Mucosa of descending colon (tissue), 3 donors: ENCODE measurements around the gene IPO7. TPM values are rescaled to one million over a fixed set of nuclear protein-coding genes. Genes with fewer than 3 reads are reported as not detected.
"Not testable (repeated sequence)": the region's sequence is repeated elsewhere in the genome, so short reads cannot be mapped to it uniquely, and the experiment has no call there.

Experiments
- ATAC-seq: fragments of 200-7000 bp; cut with Tn5 transposase; one replicate; pipeline ENCODE4 v1.9.1; 2020; ENCODE audit warnings: mild to moderate bottlenecking, moderate library complexity
- DNase-seq, 3 donors: peaks; one replicate each; pipeline ENCODE4 v3.0.0-alpha.2; 2020
- H3K36me3 ChIP-seq: fragments of 200-600 bp; one replicate; pipeline ENCODE4 v1.8.0; 2021; ENCODE audit warnings: low read depth, mild to moderate bottlenecking
- H3K4me1 ChIP-seq: fragments of 200-600 bp; one replicate; pipeline ENCODE4 v1.8.0; 2021; ENCODE audit warnings: low read depth, mild to moderate bottlenecking
- H3K4me3 ChIP-seq: fragments of 200-600 bp; one replicate; pipeline ENCODE4 v1.8.0; 2021; ENCODE audit warnings: mild to moderate bottlenecking
- H3K9me3 ChIP-seq: fragments of 200-600 bp; one replicate; pipeline ENCODE4 v1.8.0; 2021; ENCODE audit warnings: mild to moderate bottlenecking
- intact Hi-C, 2 donors: fragments of 100-400 bp; cut with DNase I in 1 of 2; cut with micrococcal nuclease in 1 of 2; formaldehyde crosslinking; loops; one replicate each; pipeline versions ENCODE4 v1.11.0 to v1.11.1; 2022; cut with DNase I, micrococcal nuclease
- total RNA-seq, 3 donors: library from RNA; stranded (reverse); fragmentation: NEBNext Ultra II Directional in 2 of 3; extraction: Animal tissue kit (Norgen Biotek cat#: 25700) in 2 of 3; gene quantifications; one replicate each; pipeline versions ENCODE4 v1.2.1 to v1.2.4, GENCODE V29; 2021 to 2023
- TF ChIP-seq, protein P1 (sequence below): fragments of 200-600 bp; IDR thresholded peaks from one replicate; pipeline ENCODE4 v1.8.0; 2022; ENCODE audit warnings: antibody characterized with exemption, mild to moderate bottlenecking
- donor health status: DM: no; HTN: no; CAD: no; lungs with moderate emphysema.
- donor health status: DM: no; HTN: no; CAD: no.
- donor health status: DM: no; HTN: yes; CAD: no.

Gene IPO7
- total RNA-seq, 3 donors from 2014 or later: 68.8 to 141 (median 69.9) TPM

DNA sequence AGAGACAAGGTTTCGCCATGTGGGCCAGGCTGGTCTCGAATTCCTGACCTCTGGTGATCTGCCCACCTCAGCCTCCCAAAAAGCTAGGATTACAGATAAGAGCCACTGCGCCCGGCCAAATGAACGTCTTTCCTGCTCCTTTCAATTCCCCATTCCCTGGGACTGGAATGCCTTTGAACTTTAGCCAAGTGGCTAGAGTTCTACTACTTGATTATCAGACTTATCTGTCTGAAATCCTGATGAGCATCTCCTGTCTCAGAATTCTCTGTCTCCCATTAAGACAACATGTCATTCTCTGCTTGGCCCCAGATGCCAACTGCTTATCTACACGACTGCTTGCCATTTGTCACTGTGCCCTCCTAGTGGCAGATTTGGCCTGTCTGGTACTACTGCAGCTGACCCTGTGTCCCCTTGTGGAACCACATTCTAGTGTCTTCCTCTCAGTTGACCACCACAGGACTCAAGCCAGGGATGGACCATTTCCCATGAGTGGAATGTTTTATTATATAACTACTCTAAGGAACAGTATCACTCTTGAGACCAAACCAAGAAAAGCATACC, 33.1 kb upstream of the IPO7 start:
- intact Hi-C loops: no loop called here
- ATAC-seq: no peak

DNA sequence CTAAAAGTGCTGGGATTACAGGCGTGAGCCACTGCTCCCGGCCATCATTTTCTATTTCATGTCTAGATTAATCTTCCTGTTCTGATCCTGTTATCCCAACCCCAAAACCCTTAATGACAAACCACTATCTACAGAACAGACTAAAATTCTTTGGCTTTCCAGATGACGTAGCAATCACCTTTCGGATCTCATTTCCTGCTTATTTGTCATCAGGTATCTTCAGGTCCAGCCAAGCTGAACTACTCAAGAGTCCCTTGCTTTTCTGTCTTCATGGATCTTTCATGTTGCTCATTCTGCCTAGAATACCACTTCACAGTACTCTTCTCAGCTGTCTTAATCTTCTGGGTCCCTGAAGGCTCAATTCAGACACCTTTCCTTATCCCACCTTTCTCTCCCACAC, 27.4 kb upstream of the IPO7 start:
- Histone ChIP-seq H3K4me3 (no peak overlapping the region), H3K36me3 (no peaks in the 10 kb centered on the region), H3K9me3 (no peaks in the 10 kb centered on the region), H3K4me1 (no peaks in the 10 kb centered on the region)
- TF ChIP-seq, protein P1, sequence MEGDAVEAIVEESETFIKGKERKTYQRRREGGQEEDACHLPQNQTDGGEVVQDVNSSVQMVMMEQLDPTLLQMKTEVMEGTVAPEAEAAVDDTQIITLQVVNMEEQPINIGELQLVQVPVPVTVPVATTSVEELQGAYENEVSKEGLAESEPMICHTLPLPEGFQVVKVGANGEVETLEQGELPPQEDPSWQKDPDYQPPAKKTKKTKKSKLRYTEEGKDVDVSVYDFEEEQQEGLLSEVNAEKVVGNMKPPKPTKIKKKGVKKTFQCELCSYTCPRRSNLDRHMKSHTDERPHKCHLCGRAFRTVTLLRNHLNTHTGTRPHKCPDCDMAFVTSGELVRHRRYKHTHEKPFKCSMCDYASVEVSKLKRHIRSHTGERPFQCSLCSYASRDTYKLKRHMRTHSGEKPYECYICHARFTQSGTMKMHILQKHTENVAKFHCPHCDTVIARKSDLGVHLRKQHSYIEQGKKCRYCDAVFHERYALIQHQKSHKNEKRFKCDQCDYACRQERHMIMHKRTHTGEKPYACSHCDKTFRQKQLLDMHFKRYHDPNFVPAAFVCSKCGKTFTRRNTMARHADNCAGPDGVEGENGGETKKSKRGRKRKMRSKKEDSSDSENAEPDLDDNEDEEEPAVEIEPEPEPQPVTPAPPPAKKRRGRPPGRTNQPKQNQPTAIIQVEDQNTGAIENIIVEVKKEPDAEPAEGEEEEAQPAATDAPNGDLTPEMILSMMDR: no peak
- no peak for ATAC-seq
- intact Hi-C loops: no loop called here
- no peak for DNase-seq

More for the DNA sequence above, 33.1 kb upstream of the IPO7 start:
- Histone ChIP-seq H3K4me1 (no peaks in the 10 kb centered on the region), H3K9me3 (no peaks in the 10 kb centered on the region), H3K4me3 (no peak overlapping the region), H3K36me3 (no peaks in the 10 kb centered on the region)
- DNase-seq: no peak
- TF ChIP-seq, protein P1: no peak

DNA sequence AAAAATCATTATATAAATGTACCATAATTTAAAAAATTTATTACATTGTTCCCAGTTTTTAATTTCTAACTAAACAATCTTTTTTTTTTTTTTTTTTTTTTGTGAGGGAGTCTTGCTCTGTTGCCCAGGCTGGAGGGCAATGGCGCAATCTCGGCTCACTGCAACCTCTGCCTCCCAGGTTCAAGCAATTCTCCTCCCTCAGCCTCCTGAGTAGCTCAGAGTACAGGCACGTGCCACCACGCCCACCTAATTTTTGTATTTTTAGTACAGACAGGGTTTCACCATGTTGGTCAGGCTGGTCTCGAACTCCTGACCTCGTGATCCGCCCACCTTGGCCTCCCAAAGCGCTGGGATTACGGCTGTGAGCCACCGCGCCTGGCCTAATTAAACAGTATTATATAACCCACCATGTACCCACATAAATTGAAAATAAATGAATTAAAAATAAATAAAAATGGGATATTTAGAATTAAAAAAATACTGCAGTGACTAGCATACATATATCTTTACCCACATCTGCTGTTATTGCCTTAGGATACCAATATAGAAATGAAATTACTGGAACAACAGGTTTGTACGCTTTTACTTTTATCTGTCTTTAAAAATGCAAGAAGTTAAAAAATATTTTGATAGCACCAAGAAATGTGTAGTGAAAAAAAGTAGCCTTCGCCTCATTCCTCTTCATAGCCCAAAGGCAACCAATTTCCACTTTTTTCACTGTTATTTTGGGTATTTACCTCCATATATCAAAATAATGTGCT, 23.4 kb upstream of the IPO7 start:
- DNase-seq, H3K4me1 ChIP-seq, intact Hi-C loops, H3K4me3 ChIP-seq, H3K9me3 ChIP-seq, H3K36me3 ChIP-seq, ATAC-seq: not testable (repeated sequence)

DNA sequence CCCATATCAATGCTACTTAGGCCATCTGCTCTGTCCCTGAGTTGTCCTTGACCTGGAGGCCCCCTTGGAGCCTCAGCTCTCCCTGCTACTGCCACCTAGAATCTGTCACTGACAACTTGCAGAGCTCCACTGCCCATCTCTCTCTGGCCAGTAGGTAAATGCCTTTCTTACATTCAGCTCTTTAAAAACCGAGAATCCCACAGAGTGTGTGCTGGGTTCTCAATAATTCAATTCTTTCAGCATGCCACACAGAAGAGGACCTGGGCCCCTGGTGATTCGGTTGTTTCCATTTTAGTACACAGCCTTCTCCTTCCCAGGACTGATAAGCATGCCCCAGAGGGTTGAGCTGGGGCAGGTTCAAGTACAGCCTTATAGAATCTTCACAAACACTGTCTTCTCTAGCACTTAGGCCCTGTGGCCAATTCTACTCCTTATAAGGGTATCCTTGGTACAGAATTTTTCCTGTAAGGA, 22.0 kb upstream of the IPO7 start:
- TF ChIP-seq, protein P1: no peak
- intact Hi-C loops: no loop called here
- DNase-seq (no peak), ATAC-seq (no peak)
- no peaks in the 10 kb centered on the region for H3K36me3 ChIP-seq
- no peak overlapping the region for H3K4me3 ChIP-seq
- no peaks in the 10 kb centered on the region for H3K9me3 ChIP-seq
- peaks cover 4% of the 10 kb centered on the region for H3K4me1 ChIP-seq

DNA sequence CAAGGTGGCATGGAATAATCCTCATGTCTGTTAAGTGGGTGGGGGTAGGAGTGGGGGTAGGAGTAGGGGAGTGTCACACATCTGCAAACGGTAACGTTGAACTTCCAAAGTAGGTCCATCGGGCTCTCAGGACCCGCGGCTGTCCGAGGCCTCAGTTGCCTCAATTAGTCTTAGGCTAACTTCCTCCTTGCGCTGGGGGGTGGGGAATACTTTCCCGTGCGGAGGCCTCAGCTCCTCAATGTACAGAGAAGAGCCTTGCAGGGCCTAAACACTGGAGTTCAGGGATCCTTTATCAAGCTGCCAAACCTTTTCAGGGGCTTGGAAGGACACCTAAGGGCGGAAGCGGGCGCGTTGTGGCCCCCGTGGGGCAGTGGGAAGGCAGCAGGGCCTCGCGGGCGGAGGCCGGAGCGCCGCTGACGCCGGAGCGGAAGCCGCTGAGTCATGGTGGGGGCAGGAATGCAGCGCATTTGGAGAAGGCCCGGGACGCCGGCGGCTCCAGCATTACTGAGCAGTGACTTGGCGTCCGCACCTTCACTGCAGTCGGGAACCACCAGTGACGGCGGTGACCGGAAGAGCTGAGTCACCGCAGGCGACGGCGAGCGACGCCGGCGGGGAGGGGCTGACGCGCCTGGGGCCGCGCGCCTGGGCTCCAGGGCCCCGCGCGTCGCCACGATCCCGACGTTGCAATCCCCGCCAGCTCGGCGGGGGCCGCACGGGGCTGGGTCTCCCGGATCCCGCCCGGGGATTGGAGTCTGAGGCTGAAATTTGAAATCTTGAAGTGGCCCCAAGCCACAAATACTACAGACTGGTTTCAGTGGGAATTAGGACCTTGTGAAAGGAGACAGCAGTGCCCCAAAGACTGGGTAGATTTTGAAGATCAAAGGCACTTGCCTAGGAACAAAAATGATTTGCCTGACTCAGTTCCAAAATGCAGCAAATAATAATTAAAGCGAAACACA, 20.2 kb upstream of the IPO7 start:
- H3K9me3 ChIP-seq: no peaks in the 10 kb centered on the region
- H3K36me3 ChIP-seq: no peaks in the 10 kb centered on the region
- intact Hi-C loops: no loop called here
- H3K4me3 ChIP-seq: peak overlapping the region; percentile 11
- DNase-seq: peak; percentile 94 to 97 (median 94)
- peaks cover 4% of the 10 kb centered on the region for H3K4me1 ChIP-seq
- TF ChIP-seq, protein P1: no peak
- ATAC-seq: peak; percentile 99
